Osteoblast (primary cell): ENCODE measurements around the gene LIMK1. TPM values are rescaled to one million over a fixed set of nuclear protein-coding genes. Genes with fewer than 3 reads are reported as not detected.

ENCODE experiments used
- DNase-seq: peaks from one replicate; pipeline ENCODE4 v3.0.0; 2011; ENCODE audit warnings: low spot score, mixed read lengths; ENCODE audit not compliant: insufficient read length; ENCODE audit errors: missing footprints
- H2AFZ ChIP-seq: 2 replicates; pipeline ENCODE4 v1.6.0; 2011; ENCODE audit warnings: mild to moderate bottlenecking, low read length
- H3K27ac ChIP-seq: 2 replicates; pipeline ENCODE4 v1.5.1; 2011; ENCODE audit warnings: mild to moderate bottlenecking, low read depth, low read length, moderate library complexity
- H3K27me3 ChIP-seq: 2 replicates; pipeline ENCODE4 v1.6.0; 2012; ENCODE audit warnings: mild to moderate bottlenecking, control low read depth, inconsistent platforms, low read length, moderate library complexity; ENCODE audit not compliant: insufficient read depth
- H3K36me3 ChIP-seq: 2 replicates; pipeline ENCODE4 v1.5.1; 2011; ENCODE audit warnings: mild to moderate bottlenecking, low read length, control low read depth, moderate library complexity; ENCODE audit not compliant: insufficient read depth
- H3K4me1 ChIP-seq: 2 replicates; pipeline ENCODE4 v1.5.1; 2011; ENCODE audit warnings: mild to moderate bottlenecking, low read length, control low read depth, moderate library complexity; ENCODE audit not compliant: insufficient read depth
- H3K4me2 ChIP-seq: 2 replicates; pipeline ENCODE4 v1.6.0; 2011; ENCODE audit warnings: mild to moderate bottlenecking, low read length; ENCODE audit not compliant: insufficient read depth
- H3K4me3 ChIP-seq: fragments of 200-600 bp; sonication (generic); 3 replicates; pipeline ENCODE4 v1.5.1; 2012; ENCODE audit warnings: mild to moderate bottlenecking, low read length, inconsistent platforms; ENCODE audit not compliant: insufficient read depth
- H3K79me2 ChIP-seq: 2 replicates; pipeline ENCODE4 v1.6.0; 2012; ENCODE audit warnings: mild to moderate bottlenecking, low read length, control low read depth, inconsistent platforms; ENCODE audit not compliant: insufficient read depth
- H3K9me3 ChIP-seq: 2 replicates; pipeline ENCODE4 v1.5.1; 2011; ENCODE audit warnings: low read depth, low read length, control low read depth
- H4K20me1 ChIP-seq: 2 replicates; pipeline ENCODE4 v1.6.0; 2012; ENCODE audit warnings: mild to moderate bottlenecking, low read length, control low read depth; ENCODE audit not compliant: insufficient read depth
- total RNA-seq: library from RNA; depleted of rRNA; stranded (reverse); fragments of >200 nt; gene quantifications from 2 replicates; pipeline ENCODE4 v1.2.3, GENCODE V29; 2012
- TF ChIP-seq, protein P1 (sequence below): IDR thresholded peaks from 2 replicates; pipeline ENCODE4 v1.5.1; 2011; ENCODE audit warnings: mild to moderate bottlenecking, low read depth, low read length, moderate library complexity; ENCODE audit errors: extremely low read depth

The LIMK1 gene
- total RNA-seq, 1 donor: 46.7 TPM

DNA sequence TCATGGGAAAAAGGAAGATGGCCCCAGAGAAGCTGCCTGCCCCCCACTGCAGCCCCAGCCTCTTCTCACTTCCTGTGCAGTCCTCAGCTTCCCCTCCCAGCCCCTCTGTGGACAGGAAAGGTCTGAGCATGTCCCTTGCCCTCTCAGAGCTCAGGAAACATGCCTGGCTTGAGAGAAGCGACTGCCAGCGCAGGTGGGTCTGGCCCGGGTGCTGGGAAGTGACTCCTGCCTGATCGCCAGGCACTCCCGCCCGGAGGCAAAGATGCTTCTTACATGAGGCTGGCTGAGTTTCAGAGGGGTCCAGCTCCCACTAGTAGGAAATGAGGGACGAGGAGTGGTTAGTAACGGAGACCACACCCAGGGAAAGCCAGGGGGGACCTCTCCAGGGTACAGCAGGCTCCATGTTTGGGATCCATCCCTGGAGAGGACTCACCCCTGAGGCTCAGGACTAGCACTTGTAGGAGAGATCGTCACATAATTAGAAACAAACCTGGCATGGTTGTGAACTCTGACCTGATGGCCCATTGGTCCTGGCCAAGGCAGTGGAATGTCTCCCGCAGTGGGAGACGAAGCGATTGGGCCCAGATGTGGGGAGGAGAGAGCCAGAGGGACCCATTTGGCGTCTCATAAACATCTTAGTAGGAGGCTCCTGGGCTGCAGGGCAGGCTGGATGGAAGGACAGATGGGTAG lies 43.4 kb upstream of the LIMK1 start:
- Histone ChIP-seq H3K4me2 (no peak overlapping the region), H3K79me2 (no peaks in the 10 kb centered on the region), H3K27ac (no peak overlapping the region), H3K4me1 (no peaks in the 10 kb centered on the region), H4K20me1 (no peaks in the 10 kb centered on the region), H3K36me3 (no peaks in the 10 kb centered on the region), H3K4me3 (no peak overlapping the region), H3K9me3 (no peaks in the 10 kb centered on the region), H3K27me3 (no peaks in the 10 kb centered on the region), H2AFZ (no peak overlapping the region)
- TF ChIP-seq, protein P1, sequence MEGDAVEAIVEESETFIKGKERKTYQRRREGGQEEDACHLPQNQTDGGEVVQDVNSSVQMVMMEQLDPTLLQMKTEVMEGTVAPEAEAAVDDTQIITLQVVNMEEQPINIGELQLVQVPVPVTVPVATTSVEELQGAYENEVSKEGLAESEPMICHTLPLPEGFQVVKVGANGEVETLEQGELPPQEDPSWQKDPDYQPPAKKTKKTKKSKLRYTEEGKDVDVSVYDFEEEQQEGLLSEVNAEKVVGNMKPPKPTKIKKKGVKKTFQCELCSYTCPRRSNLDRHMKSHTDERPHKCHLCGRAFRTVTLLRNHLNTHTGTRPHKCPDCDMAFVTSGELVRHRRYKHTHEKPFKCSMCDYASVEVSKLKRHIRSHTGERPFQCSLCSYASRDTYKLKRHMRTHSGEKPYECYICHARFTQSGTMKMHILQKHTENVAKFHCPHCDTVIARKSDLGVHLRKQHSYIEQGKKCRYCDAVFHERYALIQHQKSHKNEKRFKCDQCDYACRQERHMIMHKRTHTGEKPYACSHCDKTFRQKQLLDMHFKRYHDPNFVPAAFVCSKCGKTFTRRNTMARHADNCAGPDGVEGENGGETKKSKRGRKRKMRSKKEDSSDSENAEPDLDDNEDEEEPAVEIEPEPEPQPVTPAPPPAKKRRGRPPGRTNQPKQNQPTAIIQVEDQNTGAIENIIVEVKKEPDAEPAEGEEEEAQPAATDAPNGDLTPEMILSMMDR: no peak
- peak; percentile 68 for DNase-seq

- H3K79me2 ChIP-seq: no peaks in the 10 kb centered on the region
- H3K27me3 ChIP-seq: no peaks in the 10 kb centered on the region
- no peaks in the 10 kb centered on the region for H3K4me1 ChIP-seq
- no peak overlapping the region for H3K27ac ChIP-seq
- H3K36me3 ChIP-seq: no peaks in the 10 kb centered on the region
- H4K20me1 ChIP-seq: no peaks in the 10 kb centered on the region
- no peak overlapping the region for H2AFZ ChIP-seq
- no peaks in the 10 kb centered on the region for H3K9me3 ChIP-seq
- H3K4me2 ChIP-seq: no peak overlapping the region
- TF ChIP-seq, protein P1: no peak
- peak; percentile 66 for DNase-seq
- H3K4me3 ChIP-seq: no peak overlapping the region
Observed at GRCh38 chr7:74040791-74041520, 42.6 kb upstream of the LIMK1 start.

- no peaks in the 10 kb centered on the region for H3K27me3 ChIP-seq
- no peaks in the 10 kb centered on the region for H3K9me3 ChIP-seq
- H3K4me3 ChIP-seq: no peak overlapping the region
- H4K20me1 ChIP-seq: no peaks in the 10 kb centered on the region
- H3K4me1 ChIP-seq: no peaks in the 10 kb centered on the region
- TF ChIP-seq, protein P1: no peak
- H2AFZ ChIP-seq: no peak overlapping the region
- H3K79me2 ChIP-seq: no peaks in the 10 kb centered on the region
- H3K27ac ChIP-seq: no peak overlapping the region
- H3K36me3 ChIP-seq: no peaks in the 10 kb centered on the region
- H3K4me2 ChIP-seq: no peak overlapping the region
- DNase-seq: peak; percentile 35
Observed at GRCh38 chr7:74042746-74043522, 40.7 kb upstream of the LIMK1 start.

DNA sequence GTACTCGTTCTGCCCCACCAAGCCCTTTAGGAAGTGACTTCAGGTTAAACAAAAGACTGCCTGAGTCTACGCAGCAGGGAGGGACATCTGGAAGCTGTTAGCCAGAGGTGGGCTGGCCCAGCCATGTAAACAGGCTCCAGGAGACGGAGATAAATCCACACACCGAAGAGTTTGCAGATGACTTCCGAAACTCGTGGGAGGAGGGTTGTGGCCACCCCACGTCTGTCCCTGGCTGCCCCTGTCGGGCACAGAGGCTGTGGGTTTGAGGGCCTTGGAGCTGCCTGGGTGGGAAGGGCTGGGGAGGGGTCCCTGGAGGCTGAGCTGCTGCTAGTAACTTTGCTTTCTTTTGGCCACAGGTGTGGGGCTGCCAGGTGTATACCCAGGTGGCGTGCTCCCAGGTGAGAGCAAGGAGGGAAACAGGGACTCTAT lies 40.1 kb upstream of the LIMK1 start:
- no peaks in the 10 kb centered on the region for H4K20me1 ChIP-seq
- no peaks in the 10 kb centered on the region for H3K36me3 ChIP-seq
- no peak overlapping the region for H2AFZ ChIP-seq
- no peaks in the 10 kb centered on the region for H3K9me3 ChIP-seq
- H3K27ac ChIP-seq: no peak overlapping the region
- no peaks in the 10 kb centered on the region for H3K27me3 ChIP-seq
- TF ChIP-seq, protein P1: no peak
- H3K4me3 ChIP-seq: no peak overlapping the region
- no peaks in the 10 kb centered on the region for H3K79me2 ChIP-seq
- no peak overlapping the region for H3K4me2 ChIP-seq
- H3K4me1 ChIP-seq: no peaks in the 10 kb centered on the region
- peak; percentile 68 for DNase-seq
